D721Med (cell line): ENCODE measurements around the gene GNG10.
A peak's percentile ranks its signal among the peaks of the same experiment; 100 is the strongest.

Experiments
- DNase-seq: peaks from one replicate; pipeline ENCODE4 v3.0.0; 2011; ENCODE audit warnings: low spot score; ENCODE audit not compliant: insufficient read length
- FAIRE-seq: peaks from 2 replicates; lab custom pipeline; 2011; peaks lifted over from hg19 to GRCh38; lab: Jason Lieb, UNC
- TF ChIP-seq, protein P1 (sequence below): IDR thresholded peaks from 2 replicates; pipeline ENCODE4 v1.5.1; 2012; ENCODE audit warnings: mild to moderate bottlenecking, control low read depth; ENCODE audit not compliant: insufficient read depth; ENCODE audit errors: missing control alignments

Gene GNG10

DNA sequence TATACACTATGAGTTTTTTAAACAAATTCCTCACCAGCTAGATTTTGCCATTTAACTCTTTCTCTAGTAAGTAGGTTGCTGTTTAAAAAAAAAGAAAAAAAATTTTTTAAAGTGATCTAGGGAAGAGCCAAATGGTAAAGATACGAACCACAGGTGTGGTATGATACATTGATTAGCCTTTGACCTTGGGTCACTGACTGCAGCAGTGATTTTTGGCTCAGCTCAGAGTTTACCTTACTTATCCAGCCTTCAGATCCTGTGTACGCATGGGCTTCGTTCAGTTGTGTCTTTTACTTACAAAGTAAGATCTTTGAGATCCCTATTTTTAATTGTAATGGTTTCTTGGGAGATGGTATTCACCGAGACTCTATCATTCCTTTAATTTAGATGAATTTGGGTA lies 12.4 kb upstream of the GNG10 start:
- no peak for FAIRE-seq
- TF ChIP-seq, protein P1, sequence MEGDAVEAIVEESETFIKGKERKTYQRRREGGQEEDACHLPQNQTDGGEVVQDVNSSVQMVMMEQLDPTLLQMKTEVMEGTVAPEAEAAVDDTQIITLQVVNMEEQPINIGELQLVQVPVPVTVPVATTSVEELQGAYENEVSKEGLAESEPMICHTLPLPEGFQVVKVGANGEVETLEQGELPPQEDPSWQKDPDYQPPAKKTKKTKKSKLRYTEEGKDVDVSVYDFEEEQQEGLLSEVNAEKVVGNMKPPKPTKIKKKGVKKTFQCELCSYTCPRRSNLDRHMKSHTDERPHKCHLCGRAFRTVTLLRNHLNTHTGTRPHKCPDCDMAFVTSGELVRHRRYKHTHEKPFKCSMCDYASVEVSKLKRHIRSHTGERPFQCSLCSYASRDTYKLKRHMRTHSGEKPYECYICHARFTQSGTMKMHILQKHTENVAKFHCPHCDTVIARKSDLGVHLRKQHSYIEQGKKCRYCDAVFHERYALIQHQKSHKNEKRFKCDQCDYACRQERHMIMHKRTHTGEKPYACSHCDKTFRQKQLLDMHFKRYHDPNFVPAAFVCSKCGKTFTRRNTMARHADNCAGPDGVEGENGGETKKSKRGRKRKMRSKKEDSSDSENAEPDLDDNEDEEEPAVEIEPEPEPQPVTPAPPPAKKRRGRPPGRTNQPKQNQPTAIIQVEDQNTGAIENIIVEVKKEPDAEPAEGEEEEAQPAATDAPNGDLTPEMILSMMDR: no peak
- DNase-seq: no peak

DNA sequence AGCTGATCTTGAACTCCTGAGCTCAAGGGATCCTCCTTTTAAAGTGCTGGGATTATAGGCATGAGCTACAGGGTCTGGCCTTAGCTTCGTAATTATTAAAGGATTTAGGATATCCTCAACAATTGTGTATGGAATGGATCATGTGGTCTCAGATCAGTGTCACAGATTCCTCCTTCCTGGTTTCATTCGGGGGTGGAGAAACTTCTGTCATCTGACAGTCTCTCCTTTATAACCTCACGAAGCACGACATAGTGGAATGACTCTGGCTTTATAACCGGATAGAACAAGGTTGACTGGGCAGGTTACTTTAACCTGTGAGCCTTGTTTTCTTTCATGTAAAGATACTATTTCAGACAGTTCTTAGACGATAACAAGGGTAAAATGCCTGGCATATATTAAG lies 4.4 kb upstream of the GNG10 start:
- DNase-seq (no peak), FAIRE-seq (no peak)
- TF ChIP-seq, protein P1: no peak

DNA sequence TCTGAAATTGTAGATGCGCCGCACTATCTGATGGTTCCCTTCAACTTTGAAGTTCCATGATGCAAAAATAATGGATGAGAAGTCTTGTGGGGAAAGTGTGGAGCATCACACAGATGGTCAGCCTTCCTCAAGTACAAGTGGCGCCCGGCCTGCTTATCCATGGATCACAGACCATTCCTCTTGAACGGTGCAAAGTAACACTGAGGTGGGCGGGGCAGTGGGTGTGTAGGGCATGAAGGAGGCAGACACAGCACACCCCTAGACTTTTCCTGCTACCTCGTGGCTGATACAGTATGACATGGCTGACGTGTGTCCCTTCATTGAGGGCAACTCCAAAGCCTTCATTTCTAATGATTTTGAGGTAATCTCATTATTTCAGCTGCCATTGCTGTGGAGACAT lies 2.5 kb upstream of the GNG10 start:
- DNase-seq (no peak), FAIRE-seq (no peak)
- TF ChIP-seq, protein P1: no peak

GRCh38 chr9:111659691-111660090 lies 1.7 kb upstream of the GNG10 start:
- FAIRE-seq (no peak), DNase-seq (no peak)
- TF ChIP-seq, protein P1: no peak

GRCh38 chr9:111661802-111662521 lies 557 bp downstream of the GNG10 start:
- TF ChIP-seq, protein P1: no peak
- no peak for FAIRE-seq
- DNase-seq: peak; percentile 25

DNA sequence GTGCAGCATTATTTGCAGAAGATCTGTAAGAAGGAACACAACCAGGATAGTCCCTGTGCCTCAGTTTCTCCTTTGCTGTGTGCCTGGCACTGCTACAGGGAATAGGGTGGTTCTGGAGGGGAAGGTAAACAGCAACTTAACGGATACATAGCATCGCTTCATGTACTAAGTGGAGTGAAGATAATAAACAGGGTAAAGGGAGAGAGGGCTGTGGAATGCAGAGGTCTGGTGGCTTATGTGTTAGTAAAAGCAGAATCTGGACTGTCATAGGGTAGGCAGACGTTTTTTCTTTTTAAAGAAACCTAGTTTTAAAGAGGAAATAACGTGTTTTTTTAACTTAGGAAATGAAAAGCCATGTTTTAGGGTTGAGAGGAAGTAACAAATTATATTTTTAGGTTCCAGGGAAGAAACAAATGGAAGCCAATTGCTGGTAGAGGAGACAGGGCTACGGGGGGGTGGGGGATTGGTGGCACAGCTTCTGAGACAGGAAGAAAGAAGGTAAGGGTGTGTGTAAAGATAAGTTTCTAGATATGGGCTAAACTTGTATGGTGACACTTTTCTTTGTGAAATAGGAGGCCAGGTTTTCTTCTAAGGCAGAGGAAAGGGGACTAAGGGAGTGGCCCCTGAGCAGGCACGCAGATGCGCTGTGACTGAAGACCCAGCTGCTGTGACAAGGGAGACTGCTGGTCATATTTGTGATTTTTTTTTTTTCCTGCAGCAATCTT lies 1.3 kb downstream of the GNG10 start:
- no peak for FAIRE-seq
- TF ChIP-seq, protein P1: no peak
- no peak for DNase-seq
